HL-60 (cell line): ENCODE results near the gene UST.

Source experiments
- GABPA ChIP-seq: IDR thresholded peaks from 2 replicates; pipeline ENCODE4 v1.6.1; 2012; ENCODE audit warnings: low read depth
- SPI1 ChIP-seq: IDR thresholded peaks from 2 replicates; pipeline ENCODE4 v1.6.1; 2012; ENCODE audit warnings: low read depth, mild to moderate bottlenecking, borderline replicate concordance
- TF ChIP-seq, protein P1 (sequence below): IDR thresholded peaks from one replicate; pipeline ENCODE4 v1.5.1; 2011; ENCODE audit warnings: low read length, control low read depth, inconsistent platforms; ENCODE audit not compliant: insufficient read depth
- TF ChIP-seq, protein P2 (sequence below): IDR thresholded peaks from 2 replicates; pipeline ENCODE4 v1.6.1; 2012; ENCODE audit warnings: low read depth; ENCODE audit not compliant: insufficient replicate concordance

DNA sequence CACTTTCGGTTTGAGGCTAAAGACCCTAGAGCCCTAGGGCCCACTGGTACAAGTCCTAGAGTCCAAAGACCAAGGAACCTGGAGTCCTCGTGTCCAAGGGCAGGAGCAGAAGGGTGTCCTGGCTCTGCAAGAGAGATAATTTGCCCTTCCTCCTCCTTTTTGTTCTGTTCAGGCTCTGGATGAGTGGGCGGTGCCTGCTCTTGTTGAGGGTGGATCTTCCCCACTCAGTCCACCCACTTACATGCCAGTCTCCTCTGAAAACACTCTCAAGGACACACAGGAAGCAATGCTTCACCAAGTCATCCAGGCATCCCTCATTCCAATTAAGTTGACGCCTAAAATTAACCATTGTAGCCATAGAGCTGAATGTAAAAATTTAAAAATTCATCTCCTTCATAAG is 102.1 kb downstream of the UST start:
- TF ChIP-seq, protein P1, sequence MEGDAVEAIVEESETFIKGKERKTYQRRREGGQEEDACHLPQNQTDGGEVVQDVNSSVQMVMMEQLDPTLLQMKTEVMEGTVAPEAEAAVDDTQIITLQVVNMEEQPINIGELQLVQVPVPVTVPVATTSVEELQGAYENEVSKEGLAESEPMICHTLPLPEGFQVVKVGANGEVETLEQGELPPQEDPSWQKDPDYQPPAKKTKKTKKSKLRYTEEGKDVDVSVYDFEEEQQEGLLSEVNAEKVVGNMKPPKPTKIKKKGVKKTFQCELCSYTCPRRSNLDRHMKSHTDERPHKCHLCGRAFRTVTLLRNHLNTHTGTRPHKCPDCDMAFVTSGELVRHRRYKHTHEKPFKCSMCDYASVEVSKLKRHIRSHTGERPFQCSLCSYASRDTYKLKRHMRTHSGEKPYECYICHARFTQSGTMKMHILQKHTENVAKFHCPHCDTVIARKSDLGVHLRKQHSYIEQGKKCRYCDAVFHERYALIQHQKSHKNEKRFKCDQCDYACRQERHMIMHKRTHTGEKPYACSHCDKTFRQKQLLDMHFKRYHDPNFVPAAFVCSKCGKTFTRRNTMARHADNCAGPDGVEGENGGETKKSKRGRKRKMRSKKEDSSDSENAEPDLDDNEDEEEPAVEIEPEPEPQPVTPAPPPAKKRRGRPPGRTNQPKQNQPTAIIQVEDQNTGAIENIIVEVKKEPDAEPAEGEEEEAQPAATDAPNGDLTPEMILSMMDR = no peak
- TF ChIP-seq SPI1 (no peak), GABPA (no peak)
- TF ChIP-seq, protein P2, sequence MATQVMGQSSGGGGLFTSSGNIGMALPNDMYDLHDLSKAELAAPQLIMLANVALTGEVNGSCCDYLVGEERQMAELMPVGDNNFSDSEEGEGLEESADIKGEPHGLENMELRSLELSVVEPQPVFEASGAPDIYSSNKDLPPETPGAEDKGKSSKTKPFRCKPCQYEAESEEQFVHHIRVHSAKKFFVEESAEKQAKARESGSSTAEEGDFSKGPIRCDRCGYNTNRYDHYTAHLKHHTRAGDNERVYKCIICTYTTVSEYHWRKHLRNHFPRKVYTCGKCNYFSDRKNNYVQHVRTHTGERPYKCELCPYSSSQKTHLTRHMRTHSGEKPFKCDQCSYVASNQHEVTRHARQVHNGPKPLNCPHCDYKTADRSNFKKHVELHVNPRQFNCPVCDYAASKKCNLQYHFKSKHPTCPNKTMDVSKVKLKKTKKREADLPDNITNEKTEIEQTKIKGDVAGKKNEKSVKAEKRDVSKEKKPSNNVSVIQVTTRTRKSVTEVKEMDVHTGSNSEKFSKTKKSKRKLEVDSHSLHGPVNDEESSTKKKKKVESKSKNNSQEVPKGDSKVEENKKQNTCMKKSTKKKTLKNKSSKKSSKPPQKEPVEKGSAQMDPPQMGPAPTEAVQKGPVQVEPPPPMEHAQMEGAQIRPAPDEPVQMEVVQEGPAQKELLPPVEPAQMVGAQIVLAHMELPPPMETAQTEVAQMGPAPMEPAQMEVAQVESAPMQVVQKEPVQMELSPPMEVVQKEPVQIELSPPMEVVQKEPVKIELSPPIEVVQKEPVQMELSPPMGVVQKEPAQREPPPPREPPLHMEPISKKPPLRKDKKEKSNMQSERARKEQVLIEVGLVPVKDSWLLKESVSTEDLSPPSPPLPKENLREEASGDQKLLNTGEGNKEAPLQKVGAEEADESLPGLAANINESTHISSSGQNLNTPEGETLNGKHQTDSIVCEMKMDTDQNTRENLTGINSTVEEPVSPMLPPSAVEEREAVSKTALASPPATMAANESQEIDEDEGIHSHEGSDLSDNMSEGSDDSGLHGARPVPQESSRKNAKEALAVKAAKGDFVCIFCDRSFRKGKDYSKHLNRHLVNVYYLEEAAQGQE = no peak
